Measurements from ENCODE around the gene AMBRA1. TPM values are rescaled to one million over a fixed set of nuclear protein-coding genes. Genes with fewer than 3 reads are reported as not detected.

Gene AMBRA1
- total RNA-seq, 1 donor from 2014 or later, result 36.9 TPM

- Mint-ChIP-seq H3K27me3 (ENCODE audit: unreplicated experiment) (no peaks in the 10 kb centered on the region), H3K36me3 (ENCODE audit: low read depth, unreplicated experiment) (no peaks in the 10 kb centered on the region), H3K4me1 (ENCODE audit: unreplicated experiment) (peaks cover 26% of the 10 kb centered on the region), H3K4me3 (ENCODE audit: unreplicated experiment) (no peak overlapping the region), H3K27ac (ENCODE audit: unreplicated experiment) (no peak overlapping the region), H3K9me3 (ENCODE audit: unreplicated experiment) (no peaks in the 10 kb centered on the region)
- DNase-seq (ENCODE audit: low spot score), result no peak
- TF ChIP-seq CTCF (IDR thresholded peaks at IDR 0.05; ENCODE audit: unreplicated experiment), result no peak
These were observed 121.7 kb downstream of the AMBRA1 start for GRCh38 chr11:46471943-46472661.

- H3K27me3 Mint-ChIP-seq (ENCODE audit: unreplicated experiment), result no peaks in the 10 kb centered on the region
These were observed 123.9 kb downstream of the AMBRA1 start for GRCh38 chr11:46469926-46470325.

GRCh38 chr11:46465683-46466082 is 128.1 kb downstream of the AMBRA1 start:
- H3K27me3 Mint-ChIP-seq (ENCODE audit: unreplicated experiment), result no peaks in the 10 kb centered on the region
- no peak for TF ChIP-seq CTCF (IDR thresholded peaks at IDR 0.05; ENCODE audit: unreplicated experiment)
- no peak overlapping the region for H3K4me3 Mint-ChIP-seq (ENCODE audit: unreplicated experiment)
- H3K27ac Mint-ChIP-seq (ENCODE audit: unreplicated experiment), result no peak overlapping the region
- H3K4me1 Mint-ChIP-seq (ENCODE audit: unreplicated experiment), result peaks cover 36% of the 10 kb centered on the region
- H3K36me3 Mint-ChIP-seq (ENCODE audit: low read depth, unreplicated experiment), result peaks cover 3% of the 10 kb centered on the region
- no peak for DNase-seq (ENCODE audit: low spot score)
- no peaks in the 10 kb centered on the region for H3K9me3 Mint-ChIP-seq (ENCODE audit: unreplicated experiment)

More at GRCh38 chr11:46469926-46470325, 123.9 kb downstream of the AMBRA1 start:
- Mint-ChIP-seq H3K4me1 (ENCODE audit: unreplicated experiment) (peaks cover 19% of the 10 kb centered on the region), H3K36me3 (ENCODE audit: low read depth, unreplicated experiment) (no peaks in the 10 kb centered on the region), H3K9me3 (ENCODE audit: unreplicated experiment) (no peaks in the 10 kb centered on the region), H3K27ac (ENCODE audit: unreplicated experiment) (no peak overlapping the region), H3K4me3 (ENCODE audit: unreplicated experiment) (no peak overlapping the region)
- DNase-seq (ENCODE audit: low spot score), result no peak
- TF ChIP-seq CTCF (IDR thresholded peaks at IDR 0.05; ENCODE audit: unreplicated experiment), result no peak

DNA sequence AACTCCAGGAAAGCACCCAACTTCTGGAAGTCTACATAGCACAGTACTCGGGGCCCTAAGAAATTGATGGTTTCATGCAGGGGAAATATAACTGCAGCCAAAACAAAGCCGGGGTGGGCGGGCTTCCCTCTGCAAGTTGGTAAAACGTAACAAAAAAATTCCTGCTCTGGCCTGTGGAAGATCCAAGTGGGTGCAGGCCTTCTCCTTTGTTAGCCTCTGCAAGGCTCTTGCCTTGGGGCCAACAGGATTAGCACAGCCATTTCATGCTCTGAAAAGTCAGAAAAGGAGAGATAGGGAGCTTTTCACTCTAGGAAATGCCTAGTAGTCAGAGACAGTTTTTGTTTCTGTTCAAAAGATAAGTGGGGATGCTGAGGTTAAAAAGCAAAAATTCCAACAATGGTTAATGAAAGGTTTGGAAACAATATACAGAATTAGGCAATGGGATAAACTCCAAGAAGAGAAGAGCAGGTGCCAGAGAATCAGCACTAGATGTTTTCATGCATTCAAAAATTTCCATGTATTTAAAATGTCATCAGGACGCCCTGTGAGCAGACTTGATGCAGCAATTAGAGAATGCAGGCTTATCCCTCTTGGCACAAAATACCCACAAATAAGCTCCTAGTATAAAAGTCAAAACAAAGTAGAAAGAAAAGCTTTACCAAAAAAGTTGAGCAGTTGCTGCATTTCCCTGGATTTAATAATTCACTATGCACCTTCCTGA is 130.0 kb downstream of the AMBRA1 start:
- DNase-seq (ENCODE audit: low spot score), result no peak
- Mint-ChIP-seq H3K36me3 (ENCODE audit: low read depth, unreplicated experiment) (peaks cover 3% of the 10 kb centered on the region), H3K4me1 (ENCODE audit: unreplicated experiment) (peaks cover 36% of the 10 kb centered on the region), H3K9me3 (ENCODE audit: unreplicated experiment) (no peaks in the 10 kb centered on the region), H3K27ac (ENCODE audit: unreplicated experiment) (no peak overlapping the region), H3K27me3 (ENCODE audit: unreplicated experiment) (no peaks in the 10 kb centered on the region), H3K4me3 (ENCODE audit: unreplicated experiment) (no peak overlapping the region)
- TF ChIP-seq CTCF (IDR thresholded peaks at IDR 0.05; ENCODE audit: unreplicated experiment), result no peak

GRCh38 chr11:46461461-46461927 is 132.3 kb downstream of the AMBRA1 start:
- H3K4me1 Mint-ChIP-seq (ENCODE audit: unreplicated experiment), result peaks cover 30% of the 10 kb centered on the region
- no peak for TF ChIP-seq CTCF (IDR thresholded peaks at IDR 0.05; ENCODE audit: unreplicated experiment)
- peaks cover 3% of the 10 kb centered on the region for H3K36me3 Mint-ChIP-seq (ENCODE audit: low read depth, unreplicated experiment)

More at GRCh38 chr11:46461461-46461927, 132.3 kb downstream of the AMBRA1 start:
- H3K27me3 Mint-ChIP-seq (ENCODE audit: unreplicated experiment), result no peaks in the 10 kb centered on the region
- peak overlapping the region; percentile 80 for H3K27ac Mint-ChIP-seq (ENCODE audit: unreplicated experiment)
- no peak overlapping the region for H3K4me3 Mint-ChIP-seq (ENCODE audit: unreplicated experiment)
- no peaks in the 10 kb centered on the region for H3K9me3 Mint-ChIP-seq (ENCODE audit: unreplicated experiment)
- no peak for DNase-seq (ENCODE audit: low spot score)
